K562 (cell line): ENCODE results near the gene MADD.

Source experiments
- YY1 ChIP-seq, 3 experiments: IDR thresholded peaks; 2 replicates each; pipeline ENCODE4 v1.6.1; 2011; ENCODE audit warnings: low read length in 2 of 3, mild to moderate bottlenecking in 2 of 3, moderate library complexity in 2 of 3, borderline replicate concordance in 1 of 3, control low read depth in 1 of 3, low read depth in 1 of 3; ENCODE audit not compliant: insufficient read depth in 3 of 3, insufficient replicate concordance in 2 of 3, control insufficient read depth in 1 of 3, insufficient read length in 1 of 3; ENCODE audit errors: extremely low read depth in 1 of 3
- TF ChIP-seq, protein P1 (sequence below): sonication (generic); formaldehyde crosslinking; IDR thresholded peaks from 2 replicates; pipeline ENCODE4 v1.8.0; 2022; ENCODE audit warnings: mild to moderate bottlenecking, low read depth, missing genetic modification reagents

DNA sequence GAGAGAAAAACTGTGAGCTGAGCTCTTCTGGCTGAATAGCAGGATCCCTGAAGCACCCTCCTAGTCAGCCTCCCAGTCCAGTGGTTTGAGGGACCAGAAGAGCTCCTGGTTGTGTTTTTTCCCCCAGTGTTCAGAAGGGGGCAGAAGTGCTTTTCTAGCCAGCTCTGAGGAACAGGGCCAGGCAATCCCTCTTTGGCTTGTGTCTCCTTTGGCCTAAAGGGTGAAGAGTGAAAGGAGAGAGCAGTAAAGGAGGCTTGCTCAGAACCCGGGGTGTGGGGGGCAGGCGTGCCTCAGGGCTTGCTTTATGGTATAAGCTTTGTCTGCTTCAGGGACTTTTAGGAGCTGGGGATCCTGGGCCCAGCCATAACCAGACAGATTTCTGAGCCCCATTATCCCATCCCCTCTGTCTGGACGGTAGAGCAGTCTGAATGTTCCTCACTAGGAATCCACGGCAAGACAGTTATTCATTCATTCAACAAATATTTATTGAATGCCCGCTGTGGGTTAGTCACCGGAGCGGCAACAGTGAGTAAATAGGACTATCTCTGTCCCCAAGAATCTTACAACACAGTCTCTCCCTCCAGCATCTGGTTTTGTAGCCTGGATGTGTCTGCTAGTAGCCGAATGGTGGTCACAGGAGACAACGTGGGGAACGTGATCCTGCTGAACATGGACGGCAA lies 35.8 kb upstream of the MADD start:
- TF ChIP-seq YY1 (IDR thresholded peaks at IDR 0.05; ENCODE audit: borderline replicate concordance in 1 of 3, control insufficient read depth in 1 of 3, extremely low read depth in 1 of 3, insufficient read depth in 3 of 3, insufficient read length in 1 of 3, insufficient replicate concordance in 2 of 3, low read depth in 1 of 3, low read length in 2 of 3): no peak
- TF ChIP-seq, protein P1, sequence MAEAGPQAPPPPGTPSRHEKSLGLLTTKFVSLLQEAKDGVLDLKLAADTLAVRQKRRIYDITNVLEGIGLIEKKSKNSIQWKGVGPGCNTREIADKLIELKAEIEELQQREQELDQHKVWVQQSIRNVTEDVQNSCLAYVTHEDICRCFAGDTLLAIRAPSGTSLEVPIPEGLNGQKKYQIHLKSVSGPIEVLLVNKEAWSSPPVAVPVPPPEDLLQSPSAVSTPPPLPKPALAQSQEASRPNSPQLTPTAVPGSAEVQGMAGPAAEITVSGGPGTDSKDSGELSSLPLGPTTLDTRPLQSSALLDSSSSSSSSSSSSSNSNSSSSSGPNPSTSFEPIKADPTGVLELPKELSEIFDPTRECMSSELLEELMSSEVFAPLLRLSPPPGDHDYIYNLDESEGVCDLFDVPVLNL (CRISPR knock-in tag): no peak
